Panc1 (cell line): ENCODE measurements around the gene DLG2. TPM values are rescaled to one million over a fixed set of nuclear protein-coding genes. Genes with fewer than 3 reads are reported as not detected.

Source experiments
- ATAC-seq: fragments of 200-7000 bp; cut with Tn5 transposase; 2 replicates; pipeline ENCODE4 v1.9.1; 2020; ENCODE audit warnings: mild to moderate bottlenecking, moderate library complexity
- BruUV-seq: library from RNA; stranded (reverse); fragments of 400-500 nt; replicated peaks from 2 replicates; lab custom pipeline; 2021; lab: Mats Ljungman, UMichigan
- CTCF ChIA-PET: fragments of 300-600 bp; sonication (Branson Sonifier 250); formaldehyde crosslinking; loops from one replicate; lab custom pipeline; 2022; ENCODE audit warnings: antibody characterized with exemption; lab: Charles Lee
- POLR2A ChIA-PET: fragments of 300-600 bp; sonication (Branson Sonifier 250); formaldehyde crosslinking; loops from one replicate; lab custom pipeline; 2022; ENCODE audit warnings: antibody characterized with exemption; lab: Charles Lee
- DNase-seq: peaks from one replicate; pipeline ENCODE4 v3.0.0-alpha.2; 2010; ENCODE audit warnings: low read depth, low spot score
- H3K27ac ChIP-seq: 2 replicates; pipeline ENCODE4 v1.5.1; 2011; ENCODE audit warnings: mild to moderate bottlenecking, low read length, inconsistent platforms
- H3K27me3 ChIP-seq: fragments of 200-500 bp; sonication (Bioruptor generic); 2 replicates; pipeline ENCODE4 v1.6.0; 2014; ENCODE audit warnings: low read length, inconsistent platforms; ENCODE audit not compliant: control insufficient read depth, insufficient read depth
- H3K36me3 ChIP-seq: fragments of 200-500 bp; sonication (Bioruptor generic); 2 replicates; pipeline ENCODE4 v1.5.1; 2014; ENCODE audit warnings: inconsistent platforms, mild to moderate bottlenecking, low read length, moderate library complexity; ENCODE audit not compliant: control insufficient read depth, insufficient read depth
- H3K4me1 ChIP-seq: 2 replicates; pipeline ENCODE4 v1.5.1; 2011; ENCODE audit warnings: inconsistent platforms, mild to moderate bottlenecking, low read length, moderate library complexity; ENCODE audit not compliant: control insufficient read depth, insufficient read depth
- H3K4me3 ChIP-seq, 2 experiments: 2 replicates each; pipeline ENCODE4 v1.5.1; 2011 to 2012; ENCODE audit warnings: low read depth in 2 of 2, low read length in 2 of 2, mild to moderate bottlenecking in 2 of 2, inconsistent platforms in 1 of 2, moderate library complexity in 1 of 2
- H3K9me3 ChIP-seq: fragments of 200-500 bp; sonication (Bioruptor generic); 2 replicates; pipeline ENCODE4 v1.5.1; 2014; ENCODE audit warnings: low read depth, mild to moderate bottlenecking, inconsistent platforms, low read length, moderate library complexity; ENCODE audit not compliant: control insufficient read depth, insufficient read depth
- POLR2AphosphoS5 ChIP-seq: IDR thresholded peaks from 2 replicates; pipeline ENCODE4 v1.6.1; 2012; ENCODE audit warnings: mild to moderate bottlenecking, low read depth, low read length, moderate library complexity
- SIN3A ChIP-seq: IDR thresholded peaks from 2 replicates; pipeline ENCODE4 v1.6.1; 2012; ENCODE audit warnings: low read depth, mild to moderate bottlenecking, low read length, moderate library complexity, borderline replicate concordance; ENCODE audit not compliant: insufficient read depth
- TCF7L2 ChIP-seq: IDR thresholded peaks from 2 replicates; pipeline ENCODE4 v1.6.1; 2011; ENCODE audit warnings: mild to moderate bottlenecking, low read depth, low read length, inconsistent platforms
- in situ Hi-C: cut with HindIII; loops from 2 replicates; pipeline ENCODE4 v1.10.0; 2016; ENCODE audit warnings: low sequenced_read_pairs, low pct_unique_long_range_greater_than_20kb
- intact Hi-C: fragments of 100-400 bp; cut with micrococcal nuclease; formaldehyde crosslinking; loops from one replicate; pipeline ENCODE4 v1.10.0; 2022; ENCODE audit not compliant: unreplicated experiment
- total RNA-seq: library from RNA; stranded (reverse); gene quantifications from one replicate; pipeline ENCODE4 v1.2.1, GENCODE V29; 2021; ENCODE audit not compliant: unreplicated experiment
- TF ChIP-seq, protein P1 (sequence below): fragments of 450-650 bp; IDR thresholded peaks from 2 replicates; pipeline ENCODE4 v1.5.1; 2017; ENCODE audit warnings: mild to moderate bottlenecking
- TF ChIP-seq, protein P2 (sequence below), 2 experiments: IDR thresholded peaks; 2 replicates each; pipeline ENCODE4 v1.6.1; 2011 to 2012; ENCODE audit warnings: low read depth in 2 of 2, control low read depth in 1 of 2, low read length in 1 of 2, mild to moderate bottlenecking in 1 of 2, moderate library complexity in 1 of 2; ENCODE audit not compliant: insufficient read depth in 1 of 2

DLG2 gene
- total RNA-seq, 1 experiment from 2014 or later = 4.2 TPM

DNA sequence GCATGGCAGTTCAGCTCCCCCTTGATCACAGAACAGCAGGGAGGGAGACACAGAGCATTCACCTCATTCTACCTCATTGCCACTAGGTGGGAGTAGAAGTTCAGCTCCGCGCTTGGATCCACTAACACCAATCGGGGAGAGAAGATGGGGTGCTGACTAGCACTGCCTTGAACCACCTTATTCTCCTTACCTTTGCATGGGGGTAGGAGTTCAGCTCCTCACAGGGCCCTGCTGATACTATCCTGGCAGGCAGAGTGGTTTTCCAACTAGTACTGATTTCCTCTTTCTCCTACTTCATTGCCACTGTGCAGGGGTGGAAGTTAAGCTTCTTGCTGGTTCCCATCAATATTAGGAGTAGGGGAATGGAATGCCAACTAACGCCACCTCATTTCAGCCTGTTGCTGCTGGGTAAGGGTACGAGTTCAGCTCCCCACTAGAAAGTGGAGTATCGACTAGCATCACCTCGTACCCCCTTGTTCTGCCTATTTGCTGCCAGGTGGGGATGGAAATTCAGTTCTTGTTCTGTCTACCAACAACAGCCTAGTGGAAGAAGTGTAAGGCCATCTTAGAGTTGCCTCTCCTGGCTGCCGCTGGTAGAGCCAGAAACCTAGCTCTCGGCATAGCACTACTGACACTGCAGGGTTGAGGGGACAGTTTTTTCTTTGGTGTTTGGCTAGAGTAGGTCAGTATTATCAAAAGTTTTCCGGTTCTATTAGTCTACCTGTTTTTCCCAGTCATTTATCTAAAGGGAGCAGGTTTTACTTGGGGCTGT is 1790.1 kb downstream of the DLG2 start:
- Histone ChIP-seq H3K9me3 (no peaks in the 10 kb centered on the region), H3K4me3 (no peak overlapping the region), H3K27ac (no peak overlapping the region), H3K4me1 (no peaks in the 10 kb centered on the region), H3K27me3 (peaks cover 5% of the 10 kb centered on the region; the same call in 1 of the 2 replicates), H3K36me3 (no peaks in the 10 kb centered on the region)
- in situ Hi-C loops = no loop called here
- TF ChIP-seq, protein P1, sequence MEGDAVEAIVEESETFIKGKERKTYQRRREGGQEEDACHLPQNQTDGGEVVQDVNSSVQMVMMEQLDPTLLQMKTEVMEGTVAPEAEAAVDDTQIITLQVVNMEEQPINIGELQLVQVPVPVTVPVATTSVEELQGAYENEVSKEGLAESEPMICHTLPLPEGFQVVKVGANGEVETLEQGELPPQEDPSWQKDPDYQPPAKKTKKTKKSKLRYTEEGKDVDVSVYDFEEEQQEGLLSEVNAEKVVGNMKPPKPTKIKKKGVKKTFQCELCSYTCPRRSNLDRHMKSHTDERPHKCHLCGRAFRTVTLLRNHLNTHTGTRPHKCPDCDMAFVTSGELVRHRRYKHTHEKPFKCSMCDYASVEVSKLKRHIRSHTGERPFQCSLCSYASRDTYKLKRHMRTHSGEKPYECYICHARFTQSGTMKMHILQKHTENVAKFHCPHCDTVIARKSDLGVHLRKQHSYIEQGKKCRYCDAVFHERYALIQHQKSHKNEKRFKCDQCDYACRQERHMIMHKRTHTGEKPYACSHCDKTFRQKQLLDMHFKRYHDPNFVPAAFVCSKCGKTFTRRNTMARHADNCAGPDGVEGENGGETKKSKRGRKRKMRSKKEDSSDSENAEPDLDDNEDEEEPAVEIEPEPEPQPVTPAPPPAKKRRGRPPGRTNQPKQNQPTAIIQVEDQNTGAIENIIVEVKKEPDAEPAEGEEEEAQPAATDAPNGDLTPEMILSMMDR = peak; percentile 90
- no peak for TF ChIP-seq TCF7L2
- no TSS peak for BruUV-seq
- ChIA-PET CTCF (interaction anchor here (0.5 to 1.9 kb wide), 4 partner anchors 9 to 687 kb away, joined by 3 to 19 read pairs (median 4); no protein-coding TSS in a partner anchor), POLR2A (no interaction called here)
- intact Hi-C loops = loop anchor here (2.0 to 5.0 kb wide), 3 partner anchors 424 to 688 kb away; no protein-coding TSS in a partner anchor
- peak; percentile 38 for DNase-seq
- peak; percentile 96 for ATAC-seq

DNA sequence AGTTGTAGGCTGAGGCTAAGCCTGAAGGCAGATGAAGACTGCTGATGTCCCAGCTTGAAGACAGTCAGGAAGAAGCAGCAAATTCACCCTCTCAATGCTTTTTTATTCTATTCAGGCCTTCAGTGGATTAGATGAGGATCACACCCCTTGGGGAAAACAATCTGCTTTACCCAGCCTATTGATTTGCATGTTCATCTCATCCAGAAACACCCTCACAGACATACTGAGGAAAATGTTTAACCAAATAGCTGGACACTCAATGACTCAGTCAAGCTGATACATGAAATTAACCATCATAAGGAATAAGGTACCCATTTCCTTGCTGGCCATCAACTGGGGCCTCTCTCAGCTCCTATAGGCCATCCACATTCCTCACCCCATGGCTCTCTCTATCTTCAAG is 1791.1 kb downstream of the DLG2 start:
- intact Hi-C loops (loop anchor here (2.0 to 5.0 kb wide), 3 partner anchors 425 to 689 kb away; no protein-coding TSS in a partner anchor), in situ Hi-C loops (no loop called here)
- no peaks in the 10 kb centered on the region for H3K9me3 ChIP-seq
- no peak overlapping the region for H3K4me3 ChIP-seq
- CTCF ChIA-PET = interaction anchor here (0.5 to 1.9 kb wide), 3 partner anchors 12 to 688 kb away, joined by 4 to 19 read pairs (median 5); no protein-coding TSS in a partner anchor
- no peak overlapping the region for H3K27ac ChIP-seq
- H3K27me3 ChIP-seq = peaks cover 5% of the 10 kb centered on the region; the same call in 1 of the 2 replicates
- no TSS peak for BruUV-seq
- no peak for TF ChIP-seq SIN3A
- no peak for TF ChIP-seq TCF7L2
- TF ChIP-seq, protein P1 = no peak
- no peak for TF ChIP-seq POLR2AphosphoS5
- TF ChIP-seq, protein P2, sequence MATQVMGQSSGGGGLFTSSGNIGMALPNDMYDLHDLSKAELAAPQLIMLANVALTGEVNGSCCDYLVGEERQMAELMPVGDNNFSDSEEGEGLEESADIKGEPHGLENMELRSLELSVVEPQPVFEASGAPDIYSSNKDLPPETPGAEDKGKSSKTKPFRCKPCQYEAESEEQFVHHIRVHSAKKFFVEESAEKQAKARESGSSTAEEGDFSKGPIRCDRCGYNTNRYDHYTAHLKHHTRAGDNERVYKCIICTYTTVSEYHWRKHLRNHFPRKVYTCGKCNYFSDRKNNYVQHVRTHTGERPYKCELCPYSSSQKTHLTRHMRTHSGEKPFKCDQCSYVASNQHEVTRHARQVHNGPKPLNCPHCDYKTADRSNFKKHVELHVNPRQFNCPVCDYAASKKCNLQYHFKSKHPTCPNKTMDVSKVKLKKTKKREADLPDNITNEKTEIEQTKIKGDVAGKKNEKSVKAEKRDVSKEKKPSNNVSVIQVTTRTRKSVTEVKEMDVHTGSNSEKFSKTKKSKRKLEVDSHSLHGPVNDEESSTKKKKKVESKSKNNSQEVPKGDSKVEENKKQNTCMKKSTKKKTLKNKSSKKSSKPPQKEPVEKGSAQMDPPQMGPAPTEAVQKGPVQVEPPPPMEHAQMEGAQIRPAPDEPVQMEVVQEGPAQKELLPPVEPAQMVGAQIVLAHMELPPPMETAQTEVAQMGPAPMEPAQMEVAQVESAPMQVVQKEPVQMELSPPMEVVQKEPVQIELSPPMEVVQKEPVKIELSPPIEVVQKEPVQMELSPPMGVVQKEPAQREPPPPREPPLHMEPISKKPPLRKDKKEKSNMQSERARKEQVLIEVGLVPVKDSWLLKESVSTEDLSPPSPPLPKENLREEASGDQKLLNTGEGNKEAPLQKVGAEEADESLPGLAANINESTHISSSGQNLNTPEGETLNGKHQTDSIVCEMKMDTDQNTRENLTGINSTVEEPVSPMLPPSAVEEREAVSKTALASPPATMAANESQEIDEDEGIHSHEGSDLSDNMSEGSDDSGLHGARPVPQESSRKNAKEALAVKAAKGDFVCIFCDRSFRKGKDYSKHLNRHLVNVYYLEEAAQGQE (IDR thresholded peaks at IDR 0.05; ENCODE audit: insufficient read depth in 1 of 2, low read depth in 2 of 2, low read length in 1 of 2) = no peak
- ATAC-seq (no peak), DNase-seq (no peak)
- H3K4me1 ChIP-seq = no peaks in the 10 kb centered on the region
- POLR2A ChIA-PET = no interaction called here
- H3K36me3 ChIP-seq = no peaks in the 10 kb centered on the region
